ENCODE data around the gene C3AR1.
"Not testable (repeated sequence)": the region's sequence is repeated elsewhere in the genome, so short reads cannot be mapped to it uniquely, and the experiment has no call there.

Gene C3AR1

DNA sequence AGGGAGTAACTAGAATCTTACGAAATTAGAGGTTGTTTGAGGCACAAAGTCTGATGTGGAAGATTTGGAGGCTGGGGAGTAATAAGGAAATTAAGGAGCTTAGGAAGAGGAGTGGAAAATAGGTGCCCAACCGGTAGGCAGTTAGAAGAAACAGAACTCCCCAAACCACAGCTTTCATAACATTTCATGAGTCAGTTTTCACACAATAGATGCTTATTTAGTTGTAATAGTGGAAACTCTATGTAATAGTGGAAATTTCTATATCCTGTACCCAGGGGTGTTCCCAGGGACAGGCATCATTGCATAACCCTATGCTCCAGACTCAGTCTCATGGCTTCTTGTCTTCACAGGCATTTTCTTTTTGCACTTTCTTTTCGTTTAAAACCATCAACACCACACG is 8.3 kb downstream of the C3AR1 start:
- no peak for DNase-seq (ENCODE audit: low read depth, low spot score)

DNA sequence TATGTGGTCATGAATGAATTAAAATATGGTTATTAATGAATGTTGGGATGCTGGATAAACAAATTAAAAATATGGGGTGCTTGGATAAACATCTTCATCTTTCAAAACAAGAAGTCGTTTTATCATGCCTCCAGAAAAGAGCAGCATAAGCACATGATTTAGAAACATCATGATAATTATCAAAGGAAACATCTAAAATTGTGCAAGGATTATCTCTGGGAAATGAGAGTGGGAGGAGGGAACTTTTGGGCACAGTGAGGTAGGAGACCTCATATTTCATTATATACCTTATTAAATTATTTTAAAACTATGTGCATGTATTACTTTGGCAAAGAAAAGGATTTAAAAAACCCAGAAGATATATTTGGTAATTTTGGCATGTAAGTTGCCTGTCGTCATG is 8.9 kb downstream of the C3AR1 start:
- no peak for DNase-seq (ENCODE audit: low read depth, low spot score)

- DNase-seq (ENCODE audit: low read depth, low spot score), result no peak
Measured at GRCh38 chr12:8054816-8055215, 11.3 kb downstream of the C3AR1 start.

DNA sequence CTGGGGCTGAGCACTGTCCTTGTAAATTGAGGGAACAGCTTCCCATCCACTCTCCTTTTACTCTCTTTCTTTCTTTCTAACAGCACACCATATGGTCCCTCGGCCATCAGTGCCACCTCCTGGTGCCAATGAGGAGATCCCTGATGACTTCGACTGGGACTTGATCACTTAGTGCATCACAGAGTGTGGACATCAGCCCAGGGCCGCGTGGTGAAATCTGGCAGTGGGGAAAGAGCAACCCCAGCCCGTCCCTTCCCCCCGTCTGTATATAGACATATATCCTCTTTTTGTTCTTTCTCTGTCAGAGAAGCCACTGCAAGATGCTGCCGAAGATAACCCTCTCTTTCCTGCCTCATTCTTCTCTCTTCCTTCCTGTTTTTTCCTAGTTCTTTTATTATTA is 13.5 kb downstream of the C3AR1 start:
- no peak for DNase-seq (ENCODE audit: low read depth, low spot score)

DNA sequence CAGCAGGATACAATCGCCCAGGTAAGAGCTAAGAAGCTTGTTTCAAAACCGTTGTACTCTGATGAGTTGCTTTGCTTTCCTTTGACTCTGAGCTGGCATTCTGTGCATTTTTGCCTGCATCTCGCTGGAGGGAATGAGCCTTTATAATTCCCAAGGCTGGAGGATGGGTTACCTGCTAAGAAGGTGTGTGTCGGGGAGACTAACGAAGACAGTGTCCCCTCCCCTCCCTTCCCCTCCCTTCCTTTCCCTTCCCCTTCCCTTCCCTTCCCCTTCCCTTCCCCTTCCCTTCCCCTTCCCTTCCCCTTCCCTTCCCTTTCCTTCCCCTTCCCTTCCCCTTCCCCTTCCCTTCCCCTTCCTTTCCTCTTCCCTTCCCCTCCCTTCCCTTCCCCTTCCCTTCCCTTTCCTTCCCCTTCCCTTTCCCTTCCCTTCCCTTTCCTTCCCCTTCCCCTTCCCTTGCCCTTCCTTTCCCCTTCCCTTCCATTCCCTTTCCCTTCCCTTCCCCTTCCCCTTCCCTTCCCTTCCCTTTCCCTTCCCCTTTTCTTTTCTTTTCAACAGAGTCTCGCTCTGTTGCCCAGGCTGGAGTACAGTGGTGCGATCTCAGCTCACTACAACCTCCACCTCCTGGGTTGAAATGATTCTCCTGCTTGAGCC is 15.4 kb downstream of the C3AR1 start:
- DNase-seq (ENCODE audit: low read depth, low spot score), result no peak

- no peak for DNase-seq (ENCODE audit: low read depth, low spot score)
Measured at GRCh38 chr12:8048906-8049305, 17.3 kb downstream of the C3AR1 start.

GRCh38 chr12:8047842-8048241 is 18.3 kb downstream of the C3AR1 start:
- no peak for DNase-seq (ENCODE audit: low read depth, low spot score)

GRCh38 chr12:8045952-8046944 is 19.9 kb downstream of the C3AR1 start:
- DNase-seq (ENCODE audit: low read depth, low spot score), result peak; percentile 57

GRCh38 chr12:8040791-8041190 is 25.4 kb downstream of the C3AR1 start:
- DNase-seq (ENCODE audit: low read depth, low spot score), result no peak

- DNase-seq (ENCODE audit: low read depth, low spot score), result no peak
Measured at GRCh38 chr12:8038659-8039114, 27.5 kb downstream of the C3AR1 start.

DNA sequence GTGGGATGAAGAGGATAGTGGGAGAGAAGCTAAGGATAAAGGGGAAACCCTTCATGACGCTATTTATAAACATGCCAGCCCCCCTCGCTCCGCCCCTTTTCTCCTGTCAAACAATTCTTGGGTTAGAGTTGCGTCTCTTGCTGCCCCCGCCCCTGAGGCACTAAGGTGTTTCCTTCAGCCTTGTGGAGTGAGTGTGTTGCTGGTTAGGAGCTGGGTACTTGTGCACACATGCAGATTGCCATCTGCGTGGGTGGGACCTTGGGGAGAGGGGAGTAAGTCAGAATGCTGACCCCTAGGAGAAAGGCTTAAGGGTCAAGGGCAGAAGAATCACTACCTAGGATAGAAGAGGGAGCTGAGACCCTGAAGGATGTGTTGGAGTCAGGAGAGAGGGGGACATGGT is 28.2 kb downstream of the C3AR1 start:
- no peak for DNase-seq (ENCODE audit: low read depth, low spot score)

DNA sequence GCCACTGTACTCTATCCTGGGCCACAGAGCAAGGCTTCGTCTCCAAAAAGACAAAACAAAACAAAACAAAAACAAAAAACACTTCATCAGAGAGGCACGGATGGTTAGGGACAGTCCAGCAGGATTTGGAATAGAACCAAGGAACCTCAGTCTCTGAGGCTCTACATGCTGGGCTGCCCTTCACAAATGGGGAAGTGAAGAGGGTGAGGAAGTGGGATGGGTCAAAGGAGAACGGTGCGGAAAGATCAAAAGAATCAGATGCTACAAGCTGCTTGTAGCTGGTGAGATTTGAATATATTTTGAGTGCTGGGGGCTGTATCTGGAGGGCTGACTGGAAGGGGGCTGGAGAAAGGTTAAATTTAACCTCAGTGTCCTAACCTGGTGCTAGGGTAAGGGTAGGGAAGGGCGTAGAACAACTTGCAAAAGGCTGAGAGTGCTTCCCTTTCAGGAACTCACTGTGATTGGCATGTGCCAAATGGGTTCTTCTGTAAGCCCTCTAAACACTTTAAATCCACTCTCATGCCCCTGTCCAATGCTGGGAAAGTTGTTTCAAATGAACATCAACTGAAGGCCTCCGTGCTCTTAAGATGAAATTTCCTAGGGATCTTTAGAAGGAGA is 29.0 kb downstream of the C3AR1 start:
- no peak for DNase-seq (ENCODE audit: low read depth, low spot score)

GRCh38 chr12:8036346-8036745 is 29.8 kb downstream of the C3AR1 start:
- no peak for DNase-seq (ENCODE audit: low read depth, low spot score)

GRCh38 chr12:8035440-8036010 is 30.6 kb downstream of the C3AR1 start:
- DNase-seq (ENCODE audit: low read depth, low spot score), result no peak

DNA sequence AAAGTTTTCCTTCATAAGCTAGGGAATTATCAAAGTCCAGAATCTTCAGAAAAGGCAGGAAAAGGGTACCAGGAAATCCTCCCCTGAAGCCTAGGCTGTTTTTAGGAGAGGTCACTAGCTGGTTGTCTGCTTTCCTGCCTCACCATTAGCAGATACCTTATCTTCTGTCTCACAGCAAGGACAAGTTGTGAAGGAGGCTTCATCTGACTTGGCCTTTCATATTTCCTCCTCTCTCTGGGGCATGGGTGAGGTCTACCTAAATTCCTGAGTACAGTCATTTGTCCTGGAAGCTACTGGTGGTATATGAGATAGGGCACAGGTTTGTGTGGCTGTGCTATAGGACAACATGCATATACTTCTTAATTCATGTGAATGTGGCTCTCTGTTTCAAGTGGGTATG is 31.4 kb downstream of the C3AR1 start:
- DNase-seq (ENCODE audit: low read depth, low spot score), result no peak

DNA sequence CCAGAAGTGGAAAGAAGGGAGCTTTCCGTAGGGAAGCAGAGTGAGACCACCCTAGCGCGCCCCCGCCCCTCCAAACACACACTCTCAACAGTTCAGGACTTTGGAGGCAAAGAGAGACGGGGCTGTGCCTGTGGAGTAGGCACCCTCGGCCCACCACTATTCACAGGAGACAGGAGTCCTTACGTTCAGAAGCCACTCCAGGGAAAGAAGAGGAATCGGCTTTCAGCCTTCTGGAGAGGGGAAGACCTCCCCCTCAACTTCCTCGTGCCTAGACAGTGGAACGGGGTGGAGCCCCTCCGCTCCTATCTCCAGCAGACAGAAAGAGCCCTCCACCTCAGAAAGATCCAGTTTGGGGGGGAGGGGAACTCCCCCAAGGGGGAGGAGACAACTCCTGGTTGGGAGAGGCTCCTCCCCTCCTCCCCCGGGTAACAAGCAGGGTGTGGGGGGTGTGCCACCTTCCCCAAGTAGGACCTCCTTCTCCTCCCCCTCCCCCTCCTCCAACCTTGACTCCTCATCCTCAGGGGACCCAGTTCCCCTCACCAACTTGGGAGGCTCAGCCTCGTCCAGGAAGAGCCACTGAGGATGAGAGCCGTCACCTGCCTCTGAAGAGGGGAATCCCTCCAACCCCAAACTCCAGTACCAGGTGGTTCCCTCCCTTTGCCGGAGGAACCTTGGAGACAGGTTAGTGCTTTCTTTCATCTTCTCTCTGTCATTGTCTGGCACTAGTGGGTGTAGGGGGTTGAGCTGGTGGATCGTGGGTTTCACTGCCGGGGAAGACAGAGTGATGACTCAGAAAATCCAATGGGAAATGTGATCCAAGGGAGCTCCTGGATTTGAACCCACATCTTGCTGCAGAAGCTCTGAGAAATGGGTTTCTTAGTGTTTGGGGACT is 32.8 kb downstream of the C3AR1 start:
- no peak for DNase-seq (ENCODE audit: low read depth, low spot score)

- DNase-seq (ENCODE audit: low read depth, low spot score), result no peak
Measured at GRCh38 chr12:8032242-8033152, 33.7 kb downstream of the C3AR1 start, which contains the start of gene FOXJ2. TSS of gene FOXJ2 (plus strand) at chr12:8032716. CDS start at chr12:8039833, 7,117 bp downstream.

DNA sequence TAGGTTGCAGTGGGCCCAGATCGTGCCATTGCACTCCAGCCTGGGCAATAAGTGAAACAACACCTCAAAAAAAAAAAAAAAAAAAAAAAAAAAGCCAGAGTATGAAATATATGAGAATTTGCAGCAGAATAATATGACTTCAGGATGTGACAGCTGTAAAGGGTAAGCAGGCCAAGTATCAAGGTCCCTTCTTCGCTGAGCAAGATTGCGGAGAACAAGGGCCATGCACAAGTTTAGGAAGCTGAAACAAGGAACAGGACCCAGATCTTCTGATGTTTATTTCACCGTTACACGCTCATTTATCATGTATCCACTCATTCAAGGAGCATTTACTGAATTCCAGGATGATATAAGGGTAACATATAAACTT is 34.3 kb downstream of the C3AR1 start:
- no peak for DNase-seq (ENCODE audit: low read depth, low spot score)

GRCh38 chr12:8031017-8031416 is 35.1 kb downstream of the C3AR1 start:
- not testable (repeated sequence) for DNase-seq (ENCODE audit: low read depth, low spot score)

- DNase-seq (ENCODE audit: low read depth, low spot score), result no peak
Measured at GRCh38 chr12:8030189-8030588, 36.0 kb downstream of the C3AR1 start.

Data from smooth muscle cell of the brain vasculature (primary cell).